Keratinocyte (primary cell): ENCODE results near the gene LY6G6F.

ENCODE experiments used
- CTCF ChIP-seq, 3 experiments: IDR thresholded peaks in 1 of 3; conservative IDR thresholded peaks in 1 of 3; optimal IDR thresholded peaks in 1 of 3; 2 replicates in 2 of 3; 3 replicates in 1 of 3; pipeline versions ENCODE3 to v1.5.1; 2011; ENCODE audit warnings: low read length in 3 of 3, mild to moderate bottlenecking in 3 of 3, moderate library complexity in 2 of 3, control low read depth in 1 of 3, inconsistent platforms in 1 of 3; ENCODE audit not compliant: insufficient read depth in 2 of 3; ENCODE audit errors: extremely low read depth in 1 of 3
- EZH2 ChIP-seq: IDR thresholded peaks from one replicate; pipeline ENCODE4 v1.6.1; 2012; ENCODE audit warnings: inconsistent platforms, mild to moderate bottlenecking, low read length, moderate library complexity

- no peak for TF ChIP-seq CTCF (optimal IDR thresholded peaks at IDR 0.05 in 1 of 3, IDR thresholded peaks at IDR 0.05 in 1 of 3, conservative IDR thresholded peaks at IDR 0.05 in 1 of 3; ENCODE audit: extremely low read depth in 1 of 3, insufficient read depth in 2 of 3, low read length in 3 of 3)
- no peak for TF ChIP-seq EZH2
Observed at GRCh38 chr6:31739639-31740396, 33.2 kb downstream of the LY6G6F start, which contains the start of gene MSH5.
